Sigmoid colon (tissue), 7 donors: Measurements from ENCODE around the gene TEX51. TPM values are rescaled to one million over a fixed set of nuclear protein-coding genes. Genes with fewer than 3 reads are reported as not detected.

Experiments used
- DNase-seq: peaks from one replicate; pipeline ENCODE4 v3.0.0-alpha.2; 2019
- H3K27ac ChIP-seq, 4 donors: fragments of 200-600 bp; sonication (generic); one replicate each; pipeline ENCODE4 v1.5.1; 2016 to 2019; ENCODE audit warnings: mild to moderate bottlenecking in 1 of 4
- H3K27me3 ChIP-seq, 3 donors: fragments of 200-600 bp; sonication (generic); one replicate each; pipeline ENCODE4 v1.5.1; 2019; ENCODE audit warnings: mild to moderate bottlenecking in 1 of 3
- H3K36me3 ChIP-seq, 4 donors: fragments of 200-600 bp; sonication (generic); one replicate each; pipeline ENCODE4 v1.5.1; 2016 to 2019
- H3K4me1 ChIP-seq, 4 donors: fragments of 200-600 bp; sonication (generic); one replicate each; pipeline ENCODE4 v1.5.1; 2017 to 2019
- H3K4me3 ChIP-seq, 4 donors: fragments of 200-600 bp; sonication (generic); one replicate each; pipeline ENCODE4 v1.5.1; 2017 to 2019; ENCODE audit warnings: mild to moderate bottlenecking in 2 of 4, moderate library complexity in 1 of 4
- H3K9me3 ChIP-seq, 4 donors: fragments of 200-600 bp in 3 of 4; sonication (generic) in 3 of 4; one replicate each; pipeline versions ENCODE4 v1.5.1 to v1.6.1; 2013 to 2019
- EP300 ChIP-seq, 4 donors: sonication (generic); formaldehyde crosslinking; IDR thresholded peaks; one replicate each; pipeline ENCODE4 v1.6.1; 2017; ENCODE audit warnings: antibody characterized with exemption in 4 of 4
- POLR2A ChIP-seq, 2 donors: fragments of 450-650 bp; IDR thresholded peaks; one replicate each; pipeline ENCODE4 v1.6.1; 2016; ENCODE audit warnings: antibody characterized with exemption in 2 of 2, mild to moderate bottlenecking in 2 of 2, moderate library complexity in 2 of 2
- POLR2AphosphoS5 ChIP-seq, 4 donors: sonication (generic); formaldehyde crosslinking; IDR thresholded peaks; one replicate each; pipeline ENCODE4 v1.6.1; 2017; ENCODE audit warnings: antibody characterized with exemption in 4 of 4
- WGBS, 2 donors: extraction: QIAGEN DNeasy Blood & Tissue Kit; methylation state at CpG; one replicate each; pipeline ENCODE4 v1.1.7; 2013; 5-methylcytosine and 5-hydroxymethylcytosine counted together
- intact Hi-C: fragments of 100-400 bp; cut with DNase I; formaldehyde crosslinking; loops from one replicate; pipeline ENCODE4 v1.15.1; 2023
- polyA plus RNA-seq, 3 donors: library from polyadenylated mRNA; stranded (reverse); fragments of 200-250 nt; gene quantifications; one replicate each; pipeline ENCODE4 v1.2.3, GENCODE V29; 2013
- total RNA-seq, 4 donors: library from RNA; depleted of rRNA; stranded (reverse); fragments of >200 nt; gene quantifications; one replicate each; pipeline ENCODE4 v1.1.0, GENCODE V29; 2016
- TF ChIP-seq, protein P1 (sequence below), 4 experiments: fragments of 450-650 bp in 3 of 4; fragments of 200-600 bp in 1 of 4; IDR thresholded peaks; one replicate each; pipeline ENCODE4 v1.5.1; 2016 to 2019; ENCODE audit warnings: antibody characterized with exemption in 4 of 4, mild to moderate bottlenecking in 3 of 4, moderate library complexity in 2 of 4
- donor health status: healthy with polysubstance abuse.
- donor health status: Bipolar disorder and iron deficiency.
- donor health status: healthy.

The TEX51 gene
- total RNA-seq (not detected), polyA plus RNA-seq (1 to 10 TPM in 1 of 3 donors, not detected in 2; 1.2 TPM)

DNA sequence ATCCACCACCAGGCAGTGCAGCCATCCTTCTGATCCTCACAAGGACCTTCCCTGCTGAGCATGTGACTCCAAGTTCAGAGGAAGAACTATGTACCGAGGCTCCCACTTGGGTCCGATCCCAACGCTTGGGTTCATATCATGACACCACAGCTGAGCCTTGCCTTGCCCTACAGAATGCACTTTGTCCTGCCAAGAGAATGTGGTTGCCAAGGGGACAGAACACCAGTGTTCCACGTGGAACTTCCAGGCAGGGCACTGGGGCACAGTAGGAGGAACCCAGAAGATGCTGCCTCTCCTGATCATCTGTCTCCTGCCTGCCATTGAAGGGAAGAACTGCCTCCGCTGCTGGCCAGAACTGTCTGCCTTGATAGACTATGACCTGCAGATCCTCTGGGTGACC is at the start of gene TEX51:
Gene TEX51 (plus strand): TSS at position 255 of the 400 bp plus-strand sequence. CDS start 29 bp downstream, at position 284.
- WGBS, 2 donors: 70 to 83% methylated on average over 5 of the region's 5 CpGs
- no peak within 1 kb of the TSS for H3K27ac ChIP-seq
- H3K36me3 ChIP-seq: no peaks in the 10 kb centered on the region
- intact Hi-C loops: no loop called here
- TF ChIP-seq, protein P1, sequence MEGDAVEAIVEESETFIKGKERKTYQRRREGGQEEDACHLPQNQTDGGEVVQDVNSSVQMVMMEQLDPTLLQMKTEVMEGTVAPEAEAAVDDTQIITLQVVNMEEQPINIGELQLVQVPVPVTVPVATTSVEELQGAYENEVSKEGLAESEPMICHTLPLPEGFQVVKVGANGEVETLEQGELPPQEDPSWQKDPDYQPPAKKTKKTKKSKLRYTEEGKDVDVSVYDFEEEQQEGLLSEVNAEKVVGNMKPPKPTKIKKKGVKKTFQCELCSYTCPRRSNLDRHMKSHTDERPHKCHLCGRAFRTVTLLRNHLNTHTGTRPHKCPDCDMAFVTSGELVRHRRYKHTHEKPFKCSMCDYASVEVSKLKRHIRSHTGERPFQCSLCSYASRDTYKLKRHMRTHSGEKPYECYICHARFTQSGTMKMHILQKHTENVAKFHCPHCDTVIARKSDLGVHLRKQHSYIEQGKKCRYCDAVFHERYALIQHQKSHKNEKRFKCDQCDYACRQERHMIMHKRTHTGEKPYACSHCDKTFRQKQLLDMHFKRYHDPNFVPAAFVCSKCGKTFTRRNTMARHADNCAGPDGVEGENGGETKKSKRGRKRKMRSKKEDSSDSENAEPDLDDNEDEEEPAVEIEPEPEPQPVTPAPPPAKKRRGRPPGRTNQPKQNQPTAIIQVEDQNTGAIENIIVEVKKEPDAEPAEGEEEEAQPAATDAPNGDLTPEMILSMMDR (IDR thresholded peaks at IDR 0.05): no peak
- TF ChIP-seq EP300 (IDR thresholded peaks at IDR 0.05): no peak
- TF ChIP-seq POLR2A (IDR thresholded peaks at IDR 0.05): no peak
- TF ChIP-seq POLR2AphosphoS5 (IDR thresholded peaks at IDR 0.05): no peak
- DNase-seq: no peak
- H3K4me3 ChIP-seq: no peak within 1 kb of the TSS
- peaks cover 0 to 1% (median 0%) of the 10 kb centered on the region in 4 donors for H3K9me3 ChIP-seq
- H3K27me3 ChIP-seq: no peaks in the 10 kb centered on the region
- H3K4me1 ChIP-seq: no peaks in the 10 kb centered on the region

GRCh38 chr2:126849054-126849453 is 49.6 kb upstream of the TEX51 start:
- Histone ChIP-seq H3K27ac (no peak overlapping the region), H3K4me1 (no peaks in the 10 kb centered on the region), H3K27me3 (no peaks in the 10 kb centered on the region), H3K9me3 (no peaks in the 10 kb centered on the region), H3K36me3 (no peaks in the 10 kb centered on the region), H3K4me3 (no peak overlapping the region)
- TF ChIP-seq, protein P1 (IDR thresholded peaks at IDR 0.05): no peak
- TF ChIP-seq POLR2AphosphoS5 (IDR thresholded peaks at IDR 0.05) (no peak), EP300 (IDR thresholded peaks at IDR 0.05) (no peak), POLR2A (IDR thresholded peaks at IDR 0.05) (no peak)
- 28 to 53% methylated on average over 2 of the region's 2 CpGs for WGBS, 2 donors
- intact Hi-C loops: no loop called here
- no peak for DNase-seq

- DNase-seq: no peak
- TF ChIP-seq EP300 (IDR thresholded peaks at IDR 0.05) (no peak), POLR2AphosphoS5 (IDR thresholded peaks at IDR 0.05) (no peak), POLR2A (IDR thresholded peaks at IDR 0.05) (no peak)
- TF ChIP-seq, protein P1 (IDR thresholded peaks at IDR 0.05): no peak
- Histone ChIP-seq H3K27ac (no peak overlapping the region), H3K4me1 (no peaks in the 10 kb centered on the region), H3K4me3 (no peak overlapping the region), H3K9me3 (no peaks in the 10 kb centered on the region), H3K36me3 (no peaks in the 10 kb centered on the region), H3K27me3 (no peaks in the 10 kb centered on the region)
- WGBS, 2 donors: 83 to 85% methylated on average over 4 of the region's 4 CpGs
- intact Hi-C loops: no loop called here
These were observed 49.2 kb upstream of the TEX51 start for GRCh38 chr2:126849486-126849885.

DNA sequence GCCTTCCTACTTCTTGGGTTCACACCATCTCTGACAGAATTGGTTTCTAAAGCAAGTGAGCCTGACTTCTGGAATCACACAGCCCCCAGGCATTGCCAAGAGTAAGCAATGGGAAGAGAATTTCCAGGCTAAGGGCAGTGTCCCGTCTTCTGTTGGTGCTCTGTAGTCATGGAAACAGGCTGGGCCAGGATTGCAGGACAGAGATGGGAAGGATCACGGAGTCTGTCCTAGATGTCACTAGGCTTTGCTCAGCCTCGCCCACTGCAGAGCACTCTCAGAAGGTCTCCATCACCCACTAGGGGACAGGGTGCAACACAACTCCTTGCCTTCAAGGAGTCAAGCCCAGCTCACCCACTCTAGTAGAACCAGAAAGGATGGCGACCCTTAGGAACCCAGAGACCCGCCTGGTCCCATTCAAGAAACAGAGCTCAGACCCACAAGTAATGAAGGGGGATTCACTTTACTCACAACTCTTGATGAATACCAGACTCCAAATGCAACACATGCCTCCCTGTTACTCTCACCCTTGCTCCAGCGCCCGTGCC is 48.6 kb upstream of the TEX51 start:
- intact Hi-C loops: no loop called here
- WGBS, 2 donors: 72 to 82% methylated on average over 7 of the region's 7 CpGs

More for the DNA sequence above, 48.6 kb upstream of the TEX51 start:
- TF ChIP-seq, protein P1 (IDR thresholded peaks at IDR 0.05): no peak
- TF ChIP-seq POLR2AphosphoS5 (IDR thresholded peaks at IDR 0.05) (no peak), POLR2A (IDR thresholded peaks at IDR 0.05) (no peak), EP300 (IDR thresholded peaks at IDR 0.05) (no peak)
- no peaks in the 10 kb centered on the region for H3K9me3 ChIP-seq
- H3K27me3 ChIP-seq: no peaks in the 10 kb centered on the region
- H3K27ac ChIP-seq: no peak overlapping the region
- H3K4me1 ChIP-seq: no peaks in the 10 kb centered on the region
- H3K36me3 ChIP-seq: no peaks in the 10 kb centered on the region
- DNase-seq: no peak
- H3K4me3 ChIP-seq: no peak overlapping the region
